Spleen (tissue), 7 donors: ENCODE data around the gene SHC2.

ENCODE experiments used
- CTCF ChIP-seq, 11 experiments: fragments of 200-600 bp in 7 of 11; fragments of 450-650 bp in 4 of 11; sonication (generic) in 4 of 11; IDR thresholded peaks in 8 of 11; conservative IDR thresholded peaks in 3 of 11; 1 replicate in 7 of 11; 2 replicates in 4 of 11; pipeline versions ENCODE4 v1.4.0 to v1.8.0; 2016 to 2021; ENCODE audit warnings: antibody characterized with exemption in 11 of 11, inconsistent platforms in 4 of 11, mild to moderate bottlenecking in 1 of 11
- POLR2A ChIP-seq, 3 donors: fragments of 450-650 bp; IDR thresholded peaks; one replicate each; pipeline ENCODE4 v1.5.1; 2017; ENCODE audit warnings: antibody characterized with exemption in 3 of 3, mild to moderate bottlenecking in 1 of 3
- donor health status: DM: no; HTN: no; CAD: no; lungs with moderate emphysema.
- donor health status: DM: no; HTN: no; CAD: no.
- donor health status: DM: no; HTN: no; CAD: no.

GRCh38 chr19:407511-408440 lies 53.1 kb downstream of the SHC2 start:
- no peak for TF ChIP-seq POLR2A (IDR thresholded peaks at IDR 0.05)
- no peak for TF ChIP-seq CTCF (IDR thresholded peaks at IDR 0.05 in 8 of 11, conservative IDR thresholded peaks at IDR 0.05 in 3 of 11)
